HG02678 (cell line): Measurements from ENCODE around the gene C22orf23.
"Not testable (repeated sequence)": the region's sequence is repeated elsewhere in the genome, so short reads cannot be mapped to it uniquely, and the experiment has no call there.

Source experiments
- ATAC-seq: cut with Tn5 transposase; IDR thresholded peaks from one replicate; pipeline ENCODE4 v1.9.1; 2021; ENCODE audit warnings: mild to moderate bottlenecking, moderate library complexity; ENCODE audit not compliant: unreplicated experiment

The C22orf23 gene

DNA sequence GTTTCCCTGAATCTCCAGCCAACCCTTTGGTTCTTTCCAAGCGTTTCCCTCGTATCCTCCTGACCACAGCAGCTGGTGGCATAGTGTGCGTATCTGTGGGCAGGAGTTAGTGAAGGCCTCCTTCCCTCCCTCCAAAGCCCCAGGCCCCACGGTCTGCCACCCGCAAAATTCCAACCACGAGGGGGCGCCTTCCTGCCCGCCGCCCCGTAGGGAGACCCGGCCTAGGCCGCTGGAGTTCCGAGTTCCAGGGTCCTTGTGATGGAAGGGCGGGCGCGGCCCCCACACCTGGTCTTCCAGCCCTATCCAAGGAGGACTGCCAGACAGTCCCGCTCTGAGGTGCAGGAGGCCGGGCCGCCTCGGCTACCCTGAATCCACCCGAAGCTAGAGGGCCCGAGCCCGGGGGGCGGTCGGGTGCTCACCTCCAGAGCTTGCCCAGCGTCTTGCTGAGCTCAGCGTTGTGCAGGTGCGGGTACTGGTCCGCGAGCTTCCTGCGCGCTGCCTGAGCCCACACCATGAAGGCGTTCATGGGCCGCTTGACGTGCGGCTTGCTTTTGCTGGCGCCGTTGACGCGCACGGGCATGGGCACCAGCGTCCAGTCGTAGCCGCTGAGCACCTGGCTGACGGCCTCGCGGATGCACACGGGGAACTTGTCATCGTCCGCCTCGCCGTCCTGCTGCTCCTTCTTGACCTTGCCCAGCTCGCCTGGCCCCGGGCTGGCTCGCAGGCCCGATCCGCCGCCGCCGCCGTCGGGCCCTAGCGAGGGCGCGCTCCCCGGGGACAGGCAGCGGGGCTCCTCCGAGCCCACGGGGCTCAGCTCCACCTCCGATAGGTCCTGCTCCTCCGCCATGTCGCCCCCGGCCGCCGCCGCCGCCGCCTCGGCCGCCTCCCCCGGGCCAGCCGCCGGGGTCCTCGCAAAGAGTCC lies 29.8 kb upstream of the C22orf23 start:
- no peak for ATAC-seq

DNA sequence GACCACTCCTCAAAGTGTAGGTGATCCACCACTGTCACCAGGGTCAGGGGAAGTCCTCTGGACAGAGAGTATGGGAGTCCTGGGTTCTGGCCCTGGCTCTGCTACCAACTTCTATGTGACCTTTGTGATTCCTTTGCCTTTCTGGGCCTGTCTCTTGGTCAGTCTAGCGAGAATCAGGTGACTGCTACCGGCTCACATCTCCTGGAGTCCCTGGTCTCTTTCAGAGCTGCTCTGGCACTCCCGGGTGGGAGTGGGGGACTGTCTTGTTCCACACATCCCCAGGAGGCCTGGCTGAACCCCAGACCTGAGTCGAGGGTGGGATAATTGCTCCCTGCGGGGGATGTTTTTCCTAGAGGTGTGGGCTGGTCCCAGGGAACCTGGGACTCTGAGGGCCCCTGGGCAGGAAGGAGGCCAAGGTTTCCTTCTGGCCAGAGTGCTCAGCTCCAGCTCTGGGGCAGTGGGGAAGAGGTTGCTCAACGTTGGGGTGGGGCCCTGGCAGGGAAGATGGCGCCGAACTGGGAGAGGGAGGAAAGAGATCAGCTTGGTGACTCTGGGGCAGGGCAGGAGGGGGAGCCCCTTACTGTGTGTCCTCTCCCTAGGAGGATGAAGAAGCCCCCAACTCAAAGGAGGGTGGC lies 28.9 kb upstream of the C22orf23 start:
- ATAC-seq = no peak

DNA sequence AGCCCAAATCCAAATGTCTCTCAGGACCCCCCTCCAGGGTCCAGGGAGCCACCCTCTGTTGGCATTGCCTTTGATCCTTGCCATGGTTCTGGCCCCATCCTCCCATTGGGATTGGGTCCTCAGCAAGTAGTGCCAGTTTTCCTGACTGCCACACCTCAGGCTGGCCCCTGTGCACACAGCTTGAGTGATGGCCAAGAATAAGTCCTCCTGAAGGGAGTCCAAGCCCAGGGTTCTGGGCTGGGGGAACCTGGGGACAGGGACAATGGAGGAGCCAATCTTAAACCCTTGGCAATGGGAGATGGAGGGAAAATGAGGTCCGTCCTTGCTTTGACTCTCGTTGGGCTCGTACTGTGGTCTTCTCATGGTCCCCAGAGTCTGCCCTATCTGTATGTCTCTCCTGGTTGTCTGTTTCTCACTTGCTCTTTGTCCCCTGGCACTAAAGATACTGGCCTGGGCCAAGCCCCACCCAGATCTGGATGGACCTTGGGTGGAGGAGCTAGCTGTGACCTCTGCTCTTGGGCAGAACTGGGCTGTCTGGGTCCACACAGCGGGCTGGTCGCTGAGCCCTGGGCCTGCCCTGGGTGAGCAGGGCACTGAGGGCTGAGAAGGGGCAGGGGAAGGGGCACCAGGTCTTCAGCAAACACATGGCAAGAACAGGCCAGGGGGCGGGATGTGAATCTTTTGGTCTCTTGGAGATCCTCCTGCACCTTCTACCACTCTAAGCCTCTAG lies 28.0 kb upstream of the C22orf23 start:
- no peak for ATAC-seq

DNA sequence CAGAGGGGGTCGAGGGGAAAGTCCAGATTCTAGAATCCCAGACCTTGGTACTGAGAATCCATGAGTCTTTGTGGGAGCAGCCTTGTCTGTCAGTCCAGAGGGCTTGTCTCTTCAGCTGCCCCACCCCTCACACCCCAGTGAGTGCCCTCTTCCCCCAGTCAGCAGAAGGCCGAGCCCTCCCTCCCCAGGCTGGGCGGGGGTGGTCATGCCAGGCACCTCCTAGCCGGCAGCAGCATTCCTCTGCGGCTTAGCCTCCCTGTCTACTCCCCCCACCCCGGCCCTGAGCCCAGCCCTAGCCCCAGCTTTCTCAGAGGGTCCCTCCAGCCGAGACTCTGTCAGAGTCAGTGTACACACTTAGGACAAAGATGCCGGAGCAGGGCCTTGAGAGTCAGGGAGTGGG lies 26.4 kb upstream of the C22orf23 start:
- no peak for ATAC-seq

DNA sequence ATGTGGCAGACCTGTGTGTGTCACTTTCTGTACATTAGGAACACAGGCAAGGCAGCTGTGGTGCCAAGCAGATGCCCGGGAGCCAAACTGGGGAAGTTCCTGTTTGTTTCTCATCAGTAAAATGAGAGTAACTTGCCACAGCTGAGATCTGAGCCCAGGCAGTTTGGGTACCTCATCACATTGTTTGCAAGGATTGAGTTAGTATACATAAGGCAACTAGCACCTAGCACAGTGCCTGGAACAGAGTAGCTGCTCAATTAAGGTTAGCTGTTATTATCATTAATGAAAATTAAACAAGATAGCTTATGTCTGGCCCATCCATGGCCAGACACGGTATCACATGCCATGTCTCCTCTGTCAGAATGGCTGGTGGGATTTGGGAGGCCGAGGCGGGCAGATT lies 23.1 kb upstream of the C22orf23 start:
- no peak for ATAC-seq

DNA sequence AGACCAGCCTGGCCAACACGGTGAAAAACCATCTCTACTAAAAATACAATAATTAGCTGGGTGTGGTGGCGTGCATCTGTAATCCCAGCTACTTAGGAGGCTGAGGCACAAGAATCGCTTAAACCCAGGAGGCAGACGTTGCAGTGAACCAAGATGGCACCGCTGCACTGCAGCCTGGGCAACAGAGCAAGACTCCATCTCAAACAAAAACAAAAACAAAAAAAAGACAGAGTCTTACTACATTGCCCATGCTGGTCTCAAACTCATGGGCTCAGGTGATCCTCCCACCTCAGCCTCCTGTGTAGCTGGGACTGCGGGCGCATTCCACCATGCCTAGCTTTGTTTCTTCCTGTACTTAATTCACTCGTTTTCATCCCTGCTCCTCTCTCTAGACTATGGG lies 22.6 kb upstream of the C22orf23 start:
- not testable (repeated sequence) for ATAC-seq

DNA sequence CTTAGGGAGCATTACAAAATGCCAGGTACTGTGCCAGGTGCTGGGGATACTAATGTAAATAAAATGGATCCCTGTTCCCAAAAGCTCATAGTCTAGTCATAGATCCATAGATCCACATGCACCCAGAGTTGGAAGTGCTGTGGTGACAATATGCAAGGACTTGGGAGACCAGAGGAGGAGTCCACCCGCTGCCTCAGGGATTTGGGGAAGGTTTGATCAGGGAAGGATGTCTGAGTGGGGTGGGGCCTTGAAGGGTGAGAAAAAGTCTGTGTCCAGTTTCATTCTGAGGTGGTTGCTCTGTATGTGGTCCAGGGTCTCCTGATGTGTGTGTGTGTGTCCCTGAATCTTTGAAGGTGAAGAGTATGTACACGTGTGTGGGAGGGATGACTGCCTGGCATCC lies 21.8 kb upstream of the C22orf23 start:
- no peak for ATAC-seq

DNA sequence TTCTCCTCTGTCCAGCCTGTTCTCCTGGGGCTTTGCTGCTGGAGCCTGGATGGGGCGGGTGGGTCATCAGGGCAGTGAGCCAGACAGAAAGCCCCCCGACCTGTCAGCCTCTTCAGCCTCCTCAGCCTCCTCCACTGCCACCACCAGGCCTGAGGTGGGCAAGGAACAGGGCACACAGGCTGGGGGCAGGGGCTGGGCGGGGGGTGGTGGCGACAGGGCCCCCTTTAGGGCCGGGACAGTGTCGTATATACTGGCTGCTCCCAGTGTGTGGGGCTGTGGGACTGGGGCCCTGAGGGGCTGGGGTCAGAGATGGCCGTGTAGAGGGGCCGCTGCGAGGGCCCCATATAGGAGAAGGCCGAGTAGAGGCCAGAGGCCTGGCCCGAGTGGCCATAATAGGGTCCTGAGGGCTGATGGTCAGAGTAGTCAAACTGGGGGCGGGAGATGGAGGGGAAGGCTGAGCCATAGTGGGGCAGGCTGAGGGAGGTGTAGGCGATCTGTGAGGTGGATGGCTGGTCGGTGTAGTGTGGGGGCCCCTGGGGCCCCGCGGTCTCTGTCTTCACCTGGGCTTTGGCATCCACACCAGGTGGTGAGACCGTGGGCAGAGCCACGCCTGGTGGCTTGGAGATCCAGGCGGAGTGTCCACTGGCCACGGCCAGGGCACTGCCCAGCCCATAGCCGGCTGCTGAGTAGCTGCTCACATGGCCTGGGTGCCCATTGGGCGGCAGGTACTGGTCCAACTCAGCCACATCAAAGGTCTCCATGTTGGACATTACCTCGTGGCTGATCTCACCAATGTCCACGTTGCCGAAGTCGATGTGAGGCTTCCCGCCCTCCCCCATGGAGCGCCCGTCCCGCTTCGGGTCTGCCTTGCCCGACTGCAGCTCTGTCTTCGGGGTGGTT lies 20.1 kb upstream of the C22orf23 start:
- ATAC-seq = no peak

DNA sequence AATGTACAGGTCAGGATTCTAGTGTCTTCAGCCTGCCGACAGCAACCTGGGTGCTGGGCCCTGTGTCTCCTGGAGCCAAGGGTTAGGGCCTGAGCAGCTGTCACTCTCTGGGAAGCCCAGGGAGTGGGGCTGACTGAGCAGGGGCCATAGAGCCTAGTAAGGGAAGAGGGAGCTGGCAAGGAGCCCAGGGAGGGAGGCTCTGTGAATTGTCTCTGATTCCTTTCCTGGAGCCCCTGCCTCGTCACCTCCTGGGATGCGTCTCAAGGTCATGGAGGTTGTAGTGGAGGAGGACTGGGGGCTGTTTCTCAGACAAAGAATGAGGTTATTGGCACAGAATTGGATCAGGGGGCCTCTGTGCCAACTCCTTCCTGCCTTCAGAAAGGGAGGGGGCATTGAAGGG lies 19.1 kb upstream of the C22orf23 start:
- ATAC-seq = no peak

DNA sequence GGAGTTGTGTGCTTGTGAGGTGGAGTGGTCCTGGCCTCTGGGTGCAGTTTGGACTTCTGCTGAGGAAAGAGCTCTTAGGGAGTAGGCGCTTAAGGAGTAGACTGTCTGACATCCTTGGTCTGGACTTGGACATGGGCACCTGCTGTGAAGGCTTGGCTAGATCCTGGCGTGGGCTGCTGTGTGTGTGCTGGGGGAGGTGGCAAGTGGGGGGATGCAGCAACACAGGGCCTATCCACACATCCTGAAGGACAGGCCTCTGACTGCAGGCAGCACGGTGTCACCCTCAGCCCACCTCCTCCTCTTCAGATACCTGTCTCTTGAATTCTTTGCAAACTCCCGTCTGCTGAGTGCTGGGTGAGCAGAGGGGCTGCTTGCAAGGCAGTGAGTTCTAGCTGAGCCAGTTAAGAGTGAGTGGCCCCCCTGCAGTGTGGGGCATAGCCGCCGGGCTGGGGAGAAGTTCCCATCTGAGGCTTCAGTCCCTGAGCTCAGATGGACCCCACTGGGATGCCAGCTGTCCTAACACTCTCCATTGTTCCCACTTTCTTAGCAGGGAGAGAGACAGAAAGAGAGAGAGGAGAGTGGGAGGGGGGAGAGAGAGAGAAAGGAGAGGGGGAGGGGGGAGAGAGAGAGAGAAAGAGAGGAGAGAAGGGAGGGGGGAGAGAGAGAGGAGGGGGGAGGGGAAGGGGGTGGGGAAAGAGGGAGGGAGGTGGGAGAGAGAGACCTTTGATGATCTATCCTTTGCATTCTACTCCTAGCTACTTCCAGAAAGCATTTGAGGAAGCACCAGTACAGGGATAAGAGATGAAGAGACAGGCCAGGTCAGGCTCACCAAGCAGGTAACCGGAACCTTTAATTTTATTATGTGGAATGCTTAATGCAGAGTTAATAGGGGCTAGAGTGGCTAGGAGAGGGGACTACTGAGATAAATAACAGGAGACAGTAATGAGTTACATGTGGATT lies 18.4 kb upstream of the C22orf23 start:
- no peak for ATAC-seq

DNA sequence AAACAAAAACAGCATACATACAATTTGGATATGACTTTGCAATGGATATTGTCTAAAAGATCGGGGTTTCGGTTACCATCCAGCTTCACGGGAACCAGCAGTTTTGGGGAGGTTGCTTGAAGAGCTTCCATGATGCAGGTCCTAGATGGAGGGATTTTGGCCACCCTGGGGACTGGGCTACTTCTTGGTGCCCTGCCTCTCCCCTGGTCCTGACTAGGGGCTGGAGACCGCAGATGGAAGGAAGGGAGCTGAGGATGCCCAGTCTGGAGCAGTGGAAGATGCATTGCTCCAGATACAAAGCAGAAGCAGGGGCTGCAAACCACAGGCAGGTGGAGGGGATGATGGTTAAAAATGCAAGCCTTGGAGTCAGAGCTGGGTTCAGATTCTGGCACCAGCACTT lies 17.5 kb upstream of the C22orf23 start:
- ATAC-seq = no peak

DNA sequence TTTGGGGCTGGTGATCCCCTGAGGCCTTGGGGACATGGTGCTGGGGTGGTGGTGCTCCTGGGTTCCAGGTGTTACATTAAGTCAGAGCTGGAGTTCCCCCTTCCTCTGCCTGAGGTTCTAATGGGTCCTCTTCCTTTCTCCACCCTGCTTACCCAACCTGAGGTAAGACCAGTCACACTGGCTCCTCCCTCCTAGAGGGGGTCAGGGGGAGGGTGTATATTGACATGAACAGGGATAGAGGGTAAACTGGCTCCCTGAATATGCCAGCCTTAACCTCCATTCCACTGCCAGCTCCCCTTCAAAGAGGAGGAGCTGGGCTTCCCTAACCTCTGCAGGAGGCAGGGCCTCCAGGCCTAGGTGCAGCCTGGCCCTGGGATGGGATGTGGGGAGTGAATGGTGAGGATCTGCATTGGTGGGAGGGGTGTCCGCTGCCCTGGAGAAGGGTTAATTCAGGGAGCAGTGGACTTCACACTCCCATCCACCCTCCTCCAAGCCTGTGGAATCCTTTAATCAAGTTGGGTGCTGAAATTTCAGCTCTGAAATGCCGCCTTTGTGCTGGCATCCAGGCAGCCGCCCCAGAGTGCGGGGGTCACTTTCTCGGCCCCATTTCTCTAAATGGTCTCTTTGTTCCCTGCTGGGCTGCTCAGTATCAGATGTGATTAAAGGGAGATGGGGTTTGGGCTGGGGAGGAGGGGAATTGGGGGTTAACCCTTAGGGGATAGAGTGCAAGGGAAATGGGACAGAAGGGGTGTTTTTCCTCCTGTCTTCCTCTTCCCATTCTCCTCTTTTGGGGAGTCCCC lies 15.3 kb upstream of the C22orf23 start:
- ATAC-seq = no peak

DNA sequence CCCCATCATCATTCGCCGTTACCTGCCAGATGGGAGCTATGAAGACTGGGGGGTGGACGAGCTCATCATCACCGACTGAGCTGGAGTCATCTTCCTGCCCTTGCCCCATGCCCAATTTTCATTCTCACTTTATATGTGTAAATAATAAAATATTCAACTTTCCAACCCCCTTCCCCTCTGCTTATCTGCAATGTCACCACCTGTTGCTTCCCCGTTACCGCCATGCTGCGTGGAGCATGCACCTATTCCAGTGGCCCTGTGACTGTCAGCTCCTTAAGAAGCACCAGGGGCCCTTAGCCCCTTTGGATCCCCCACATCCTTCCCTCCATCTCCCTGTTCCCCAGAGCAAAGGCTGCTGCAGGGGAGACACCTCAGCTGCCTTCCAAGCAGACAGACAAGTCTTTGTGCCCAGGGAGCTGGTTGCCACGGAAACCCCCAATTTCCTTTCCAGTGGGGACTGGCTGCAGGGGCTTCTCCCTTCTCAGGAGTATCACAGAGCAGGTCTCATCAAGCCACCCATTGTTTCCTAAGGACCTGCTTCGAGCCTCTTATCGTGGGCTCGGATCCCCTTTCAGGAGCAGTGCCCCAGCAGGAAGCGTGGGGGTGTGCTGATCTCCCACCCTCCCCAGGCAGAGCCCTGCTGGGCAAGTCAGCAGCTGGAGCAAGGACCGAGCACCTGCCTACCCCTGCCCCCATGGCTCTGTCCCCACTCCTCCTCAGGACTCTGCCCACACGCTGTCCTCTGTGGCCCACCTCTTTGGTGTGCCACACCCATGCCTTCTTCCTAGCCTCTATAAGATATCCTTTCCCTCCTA lies 14.4 kb upstream of the C22orf23 start:
- ATAC-seq = no peak

DNA sequence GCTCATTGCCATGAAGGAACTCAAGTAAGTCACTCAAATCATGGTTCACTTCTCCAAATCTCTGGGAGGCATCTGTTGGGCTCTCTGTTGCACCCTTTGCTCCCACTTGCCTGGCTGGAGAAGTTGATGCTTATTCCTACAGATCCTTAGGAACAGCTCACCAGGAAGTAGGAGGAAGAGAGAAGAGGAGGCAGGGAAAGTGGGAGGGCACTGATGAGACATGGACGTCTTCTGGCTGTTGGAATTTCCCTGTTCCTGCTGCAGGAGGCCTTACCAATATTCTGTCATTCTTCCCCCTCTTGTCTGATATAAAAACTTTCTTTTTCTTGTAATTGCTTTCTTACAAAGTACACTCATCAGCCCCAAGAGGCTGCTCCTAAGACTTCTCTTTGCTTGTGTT lies 13.7 kb upstream of the C22orf23 start:
- ATAC-seq = no peak

DNA sequence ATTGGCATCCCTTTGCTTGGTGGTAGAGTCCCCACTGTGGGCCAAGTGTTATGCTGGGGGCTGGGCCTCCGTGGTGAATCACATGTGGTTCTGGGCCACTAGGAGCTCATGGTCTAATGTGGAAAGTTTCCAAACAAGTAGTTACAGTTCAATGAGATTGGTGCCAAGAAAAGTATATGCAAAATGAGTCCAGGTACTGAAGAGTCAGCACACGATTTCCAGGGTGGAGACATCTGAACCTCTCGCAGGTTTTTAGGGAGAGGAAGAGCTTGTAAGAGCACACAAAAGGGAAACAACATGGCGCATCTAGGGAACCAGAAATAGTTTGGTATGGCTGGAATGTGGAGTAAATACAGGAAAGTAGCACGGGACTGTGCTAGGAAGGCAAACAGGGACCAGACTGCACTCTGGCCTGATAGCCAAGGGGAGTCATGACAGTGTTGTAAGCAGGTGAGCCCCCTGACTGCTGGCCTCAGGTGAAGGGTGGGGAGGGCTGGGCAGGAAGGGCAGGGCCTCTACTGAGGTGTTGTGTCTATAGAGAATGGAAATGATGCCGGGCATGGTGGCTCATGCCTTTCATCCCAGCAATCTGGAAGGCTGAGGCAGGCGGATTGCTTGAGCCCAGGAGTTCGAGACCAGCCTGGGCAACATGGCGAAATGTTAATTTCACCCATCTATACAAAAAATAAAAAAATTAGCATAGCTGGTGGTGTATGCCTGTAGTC lies 12.7 kb upstream of the C22orf23 start:
- ATAC-seq = no peak

DNA sequence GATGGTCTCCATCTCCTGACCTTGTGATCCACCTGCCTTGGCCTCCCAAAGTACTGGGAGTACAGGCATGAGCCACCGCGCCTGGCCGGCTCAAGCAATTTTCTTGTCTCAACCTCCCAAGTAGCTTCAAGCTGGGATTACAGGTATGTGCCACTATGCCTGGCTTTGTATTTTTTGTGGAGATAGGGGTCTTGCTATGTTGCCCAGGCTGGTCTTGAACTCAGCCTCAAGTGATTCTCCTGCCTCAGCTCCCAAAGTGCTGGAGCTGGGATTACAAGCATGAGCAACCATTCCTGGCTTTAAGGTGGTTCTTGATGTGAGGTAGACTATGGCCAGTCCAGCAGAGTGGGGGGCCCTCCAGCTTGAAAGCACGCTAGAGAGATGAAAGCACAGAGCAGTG lies 7.7 kb upstream of the C22orf23 start:
- no peak for ATAC-seq

DNA sequence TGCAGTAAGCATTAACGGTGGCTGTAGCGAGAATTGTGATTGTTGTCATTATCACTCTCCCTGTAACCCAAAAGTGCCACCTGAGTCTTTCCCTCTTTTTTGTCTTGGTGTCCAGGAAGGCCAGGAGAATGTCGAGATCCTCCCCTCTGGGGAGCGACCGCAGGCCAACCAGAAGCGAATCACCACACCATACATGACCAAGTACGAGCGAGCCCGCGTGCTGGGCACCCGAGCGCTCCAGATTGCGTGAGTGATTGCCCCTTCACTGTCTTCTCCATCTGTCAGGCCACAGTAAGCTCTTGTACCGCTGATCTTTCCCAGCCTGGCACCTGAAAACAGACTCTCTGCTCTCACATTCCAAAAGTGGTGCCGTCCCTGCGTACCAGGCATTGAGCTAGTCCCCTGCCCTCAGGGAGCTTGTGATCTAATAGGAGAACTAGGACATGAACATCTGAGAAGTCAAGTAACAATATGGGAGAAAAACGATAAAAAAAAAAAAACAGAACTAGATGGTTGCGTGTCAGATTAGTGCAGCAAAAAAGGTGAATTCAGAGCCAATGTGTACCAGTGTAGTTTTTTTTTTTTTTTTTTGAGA lies 5.9 kb upstream of the C22orf23 start:
- ATAC-seq = no peak
